ENCODE measurements around the gene NHLH1.

NHLH1 gene

GRCh38 chr1:160407839-160408801 is 41.2 kb downstream of the NHLH1 start:
- H3K27ac ChIP-seq, result peak overlapping the region; percentile 71
- peak; percentile 45 for DNase-seq (ENCODE audit: low read depth, low spot score)

- H3K27ac ChIP-seq, result peak overlapping the region; percentile 71
- no peak for DNase-seq (ENCODE audit: low read depth, low spot score)
These were observed 42.0 kb downstream of the NHLH1 start for GRCh38 chr1:160408864-160409263.

GRCh38 chr1:160409486-160409885 is 42.6 kb downstream of the NHLH1 start:
- no peak overlapping the region for H3K27ac ChIP-seq
- DNase-seq (ENCODE audit: low read depth, low spot score), result no peak

- no peak for DNase-seq (ENCODE audit: low read depth, low spot score)
- H3K27ac ChIP-seq, result no peak overlapping the region
These were observed 43.6 kb downstream of the NHLH1 start for GRCh38 chr1:160410406-160411005.

- no peak for DNase-seq (ENCODE audit: low read depth, low spot score)
- no peak overlapping the region for H3K27ac ChIP-seq
These were observed 44.6 kb downstream of the NHLH1 start for GRCh38 chr1:160411271-160412027.

- DNase-seq (ENCODE audit: low read depth, low spot score), result no peak
- H3K27ac ChIP-seq, result no peak overlapping the region
These were observed 45.1 kb downstream of the NHLH1 start for GRCh38 chr1:160412028-160412362.

- DNase-seq (ENCODE audit: low read depth, low spot score), result no peak
- H3K27ac ChIP-seq, result no peak overlapping the region
These were observed 46.8 kb downstream of the NHLH1 start for GRCh38 chr1:160413716-160414115.

GRCh38 chr1:160414881-160415280 is 48.0 kb downstream of the NHLH1 start:
- peak overlapping the region; percentile 6 for H3K27ac ChIP-seq

GRCh38 chr1:160415696-160416290 is 48.9 kb downstream of the NHLH1 start:
- DNase-seq (ENCODE audit: low read depth, low spot score), result no peak
- no peak overlapping the region for H3K27ac ChIP-seq

More at GRCh38 chr1:160414881-160415280, 48.0 kb downstream of the NHLH1 start:
- peak; percentile 62 for DNase-seq (ENCODE audit: low read depth, low spot score)

- DNase-seq (ENCODE audit: low read depth, low spot score), result no peak
- no peak overlapping the region for H3K27ac ChIP-seq
These were observed 49.5 kb downstream of the NHLH1 start for GRCh38 chr1:160416369-160416768.

- no peak for DNase-seq (ENCODE audit: low read depth, low spot score)
- H3K27ac ChIP-seq, result no peak overlapping the region
These were observed 51.6 kb downstream of the NHLH1 start for GRCh38 chr1:160418483-160418882.

GRCh38 chr1:160419150-160419837 is 52.4 kb downstream of the NHLH1 start:
- DNase-seq (ENCODE audit: low read depth, low spot score), result no peak
- H3K27ac ChIP-seq, result no peak overlapping the region

GRCh38 chr1:160419838-160420169 is 52.9 kb downstream of the NHLH1 start:
- no peak for DNase-seq (ENCODE audit: low read depth, low spot score)
- H3K27ac ChIP-seq, result no peak overlapping the region

- H3K27ac ChIP-seq, result no peak overlapping the region
- no peak for DNase-seq (ENCODE audit: low read depth, low spot score)
These were observed 54.3 kb downstream of the NHLH1 start for GRCh38 chr1:160420881-160421842.

GRCh38 chr1:160421881-160422280 is 55.0 kb downstream of the NHLH1 start:
- no peak for DNase-seq (ENCODE audit: low read depth, low spot score)
- H3K27ac ChIP-seq, result no peak overlapping the region

Measured in epithelial cell of prostate (primary cell).